ENCODE results near the gene ATP1A3.

Gene ATP1A3

DNA sequence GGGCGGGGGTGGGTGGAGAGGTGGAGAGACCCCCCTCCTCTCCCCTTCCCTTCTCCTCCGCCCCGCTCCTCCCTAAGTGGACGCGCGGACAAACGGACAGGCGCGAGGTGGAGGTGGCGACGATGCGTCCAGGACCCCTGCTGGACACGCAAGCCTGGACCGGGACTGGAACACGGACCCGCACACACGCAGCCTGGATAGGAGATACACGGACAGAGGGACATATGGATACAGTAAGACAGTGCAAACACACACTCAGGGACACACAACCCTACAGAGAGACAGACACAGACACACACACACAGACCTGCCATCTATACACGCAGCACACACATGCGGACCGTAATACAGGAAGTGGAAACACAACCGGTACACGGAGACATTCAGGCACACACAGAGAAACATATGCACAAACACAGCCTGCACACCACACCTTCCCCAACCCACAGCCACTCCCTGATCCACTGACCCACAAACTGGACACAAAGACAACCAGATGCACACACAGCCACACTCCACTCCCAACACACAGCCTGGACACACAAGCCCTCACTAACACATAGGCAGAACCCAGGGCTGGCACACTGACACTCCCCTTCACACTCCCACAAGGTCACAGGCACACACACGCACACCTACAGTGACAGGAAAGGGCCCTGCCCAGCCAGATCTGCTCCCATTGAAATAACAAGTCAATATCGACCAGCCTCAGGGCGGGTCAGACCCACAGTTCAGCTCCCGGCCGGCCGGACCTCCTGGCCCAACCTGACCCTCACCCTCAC, 65.1 kb downstream of the ATP1A3 start:
- no peak for DNase-seq (ENCODE audit: low read depth in 2 of 2)

DNA sequence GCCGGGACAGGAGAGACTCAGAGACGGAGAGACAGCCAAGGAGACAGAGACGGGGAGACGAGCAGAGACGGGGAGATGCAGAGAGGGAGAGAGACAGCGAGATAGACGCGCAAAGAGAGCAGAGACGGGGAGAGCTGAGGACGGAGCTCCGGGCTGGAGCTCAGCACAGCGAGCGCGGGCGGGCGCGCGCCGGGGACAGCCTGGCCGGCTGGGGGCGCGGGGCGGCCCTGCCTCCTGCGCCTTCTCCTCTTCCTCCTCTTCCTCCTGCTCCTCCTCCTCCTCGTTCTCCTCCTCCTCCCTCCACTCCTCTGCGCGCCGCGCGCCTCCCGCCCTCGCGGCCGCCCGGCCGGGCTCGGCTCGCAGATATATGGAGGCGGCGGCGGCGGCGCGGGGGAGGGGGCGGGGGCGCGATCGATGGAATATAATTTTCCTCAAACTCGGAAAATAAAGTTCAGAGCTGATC, 65.8 kb downstream of the ATP1A3 start, which contains the start of gene ERFL:
Gene ERFL, minus strand, starts transcription at position 229 of the 463 bp plus-strand sequence. CDS start 15,530 bp downstream, outside the sequence.
- no peak for DNase-seq (ENCODE audit: low read depth in 2 of 2)

DNA sequence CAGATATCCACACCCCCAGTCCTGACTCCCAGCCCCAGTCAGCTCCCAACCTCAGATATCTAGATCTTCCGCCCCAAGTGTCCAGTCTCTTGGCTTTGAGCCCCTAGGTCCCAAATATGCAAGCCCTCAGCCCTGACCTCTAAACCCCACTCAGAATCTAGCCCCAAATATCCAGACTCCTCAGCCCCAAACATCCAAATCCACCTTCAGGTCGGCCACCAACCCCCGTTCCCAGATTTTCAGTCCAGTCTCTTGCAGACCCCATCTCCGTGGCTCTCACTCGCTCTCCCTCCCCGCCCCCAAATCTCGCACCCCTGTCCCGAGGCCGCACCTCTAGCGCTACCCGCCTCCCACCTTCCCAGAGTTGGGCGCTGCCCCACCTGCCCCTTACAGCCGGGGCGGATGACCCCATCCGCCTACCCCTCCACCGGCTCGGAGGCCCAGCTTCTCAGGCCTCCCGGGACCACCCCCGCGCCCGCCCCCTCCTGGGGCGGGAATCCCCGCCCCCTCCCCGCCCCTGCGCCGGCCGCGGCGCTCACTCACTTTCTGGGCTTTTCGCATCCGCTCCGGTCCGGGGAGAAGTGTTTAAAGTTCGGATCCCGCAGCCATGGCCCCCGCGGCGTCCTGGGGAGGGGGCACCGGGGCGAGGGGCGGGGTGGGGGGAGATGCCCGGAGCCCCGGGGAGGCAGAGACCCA, 66.4 kb downstream of the ATP1A3 start:
- no peak for DNase-seq (ENCODE audit: low read depth in 2 of 2)

DNA sequence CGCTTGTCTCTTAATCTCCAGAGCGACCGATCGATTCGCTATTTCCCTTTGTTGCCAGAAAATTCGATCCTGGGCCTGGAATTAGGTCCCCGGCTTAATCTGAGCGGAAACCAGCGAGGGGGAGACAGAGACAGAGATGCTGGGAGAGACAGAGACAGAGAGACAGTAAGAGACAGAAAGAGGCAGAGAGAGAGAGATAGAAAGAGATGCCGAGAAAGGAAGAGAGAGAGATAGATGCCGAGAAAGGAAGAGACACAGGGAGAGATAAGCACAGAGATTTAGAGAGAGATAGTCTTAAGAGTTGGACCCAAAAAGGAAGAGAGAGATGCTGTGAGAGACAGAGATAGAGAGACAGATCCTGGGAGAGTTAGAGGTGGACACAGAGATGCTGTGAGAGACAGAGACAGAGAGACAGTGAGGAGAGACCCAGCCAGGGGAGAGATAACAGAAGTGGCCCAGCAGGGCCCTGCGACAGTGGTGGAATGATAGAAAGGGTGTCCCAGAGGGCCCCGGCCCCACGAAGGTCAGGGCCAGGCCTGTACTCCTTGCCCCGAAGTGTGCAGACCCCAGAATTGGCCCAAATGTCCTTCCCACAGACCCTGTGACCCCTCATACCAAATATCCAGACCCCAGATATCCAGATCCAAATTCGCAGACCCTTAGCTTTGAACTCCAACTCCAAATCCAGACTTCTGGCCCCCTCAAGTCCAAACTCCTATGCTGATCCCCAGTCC, 67.1 kb downstream of the ATP1A3 start:
- DNase-seq (ENCODE audit: low read depth in 2 of 2): no peak

DNA sequence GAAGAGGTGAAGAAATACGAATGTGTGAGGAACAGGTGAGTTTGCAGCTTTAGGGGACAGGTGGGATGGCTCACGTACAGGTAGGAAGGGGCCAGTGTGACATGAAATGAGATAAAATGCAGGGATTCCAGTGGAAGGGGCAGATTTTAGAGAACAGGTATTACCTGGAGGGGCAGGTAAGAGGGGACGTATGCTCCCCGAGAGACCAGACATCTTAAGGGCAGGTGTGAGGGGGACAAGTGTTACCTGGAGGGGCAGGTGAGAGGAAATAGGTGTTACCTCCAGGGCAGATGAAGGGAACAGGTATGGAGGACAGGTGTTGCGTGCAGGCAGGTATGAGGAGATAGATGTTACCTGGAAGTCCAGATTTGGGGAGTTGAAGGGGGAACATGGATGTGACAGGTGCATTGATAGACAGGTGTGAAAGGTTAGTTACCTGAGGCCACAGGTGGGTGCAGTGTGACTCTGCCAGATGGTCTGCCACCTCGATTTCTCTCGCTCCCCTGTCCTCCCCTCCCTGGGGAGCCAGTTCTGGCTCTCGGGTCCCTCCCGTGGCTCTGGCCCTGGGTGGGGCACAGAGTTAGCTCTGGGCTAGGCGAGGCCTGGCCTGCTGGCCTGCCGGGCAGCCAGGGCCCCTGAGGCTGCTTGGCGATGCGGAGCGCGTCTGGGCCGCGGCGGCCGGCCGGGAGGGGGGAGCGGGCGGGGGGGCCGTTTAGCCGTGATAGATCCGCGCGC, 67.8 kb downstream of the ATP1A3 start:
- DNase-seq (ENCODE audit: low read depth in 2 of 2): no peak

DNA sequence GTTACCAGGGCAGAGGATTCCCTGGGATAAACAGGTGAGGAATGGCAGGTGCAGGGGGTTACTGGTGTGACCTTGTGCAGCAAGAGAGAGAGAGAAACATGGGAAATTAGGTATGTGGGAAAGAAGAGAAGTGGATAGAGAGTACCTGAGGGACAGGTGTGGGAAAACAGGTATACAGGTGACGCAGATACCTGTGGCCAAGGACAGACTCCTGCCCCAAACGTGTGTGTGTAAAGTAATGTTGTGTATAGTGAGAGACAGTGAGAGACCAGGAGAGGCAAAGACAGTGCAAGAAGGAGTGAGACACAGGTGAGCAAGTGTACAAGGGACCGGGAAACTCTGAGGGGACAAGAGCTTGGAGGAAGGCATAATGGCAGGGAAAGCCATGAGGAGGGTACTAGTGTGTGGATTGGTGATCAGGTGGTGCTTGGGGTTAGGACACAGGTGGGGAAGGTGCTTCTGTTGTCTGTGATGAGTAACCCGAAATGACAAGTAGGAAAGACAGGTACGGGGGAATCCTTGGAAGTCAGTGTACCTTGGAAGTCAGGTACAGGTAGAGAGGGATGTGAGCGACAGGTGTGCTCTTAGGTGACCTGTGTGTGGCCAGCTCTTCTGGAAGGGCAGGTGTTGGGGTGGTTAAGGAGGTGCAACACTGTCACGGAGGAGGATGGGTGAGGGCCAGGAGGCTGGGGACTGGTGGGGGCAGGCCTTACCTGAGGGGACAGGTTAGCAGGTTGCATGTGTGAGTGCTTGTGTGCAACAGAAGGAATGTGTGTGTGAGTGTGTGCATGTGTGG, 68.6 kb downstream of the ATP1A3 start:
- no peak for DNase-seq (ENCODE audit: low read depth in 2 of 2)

DNA sequence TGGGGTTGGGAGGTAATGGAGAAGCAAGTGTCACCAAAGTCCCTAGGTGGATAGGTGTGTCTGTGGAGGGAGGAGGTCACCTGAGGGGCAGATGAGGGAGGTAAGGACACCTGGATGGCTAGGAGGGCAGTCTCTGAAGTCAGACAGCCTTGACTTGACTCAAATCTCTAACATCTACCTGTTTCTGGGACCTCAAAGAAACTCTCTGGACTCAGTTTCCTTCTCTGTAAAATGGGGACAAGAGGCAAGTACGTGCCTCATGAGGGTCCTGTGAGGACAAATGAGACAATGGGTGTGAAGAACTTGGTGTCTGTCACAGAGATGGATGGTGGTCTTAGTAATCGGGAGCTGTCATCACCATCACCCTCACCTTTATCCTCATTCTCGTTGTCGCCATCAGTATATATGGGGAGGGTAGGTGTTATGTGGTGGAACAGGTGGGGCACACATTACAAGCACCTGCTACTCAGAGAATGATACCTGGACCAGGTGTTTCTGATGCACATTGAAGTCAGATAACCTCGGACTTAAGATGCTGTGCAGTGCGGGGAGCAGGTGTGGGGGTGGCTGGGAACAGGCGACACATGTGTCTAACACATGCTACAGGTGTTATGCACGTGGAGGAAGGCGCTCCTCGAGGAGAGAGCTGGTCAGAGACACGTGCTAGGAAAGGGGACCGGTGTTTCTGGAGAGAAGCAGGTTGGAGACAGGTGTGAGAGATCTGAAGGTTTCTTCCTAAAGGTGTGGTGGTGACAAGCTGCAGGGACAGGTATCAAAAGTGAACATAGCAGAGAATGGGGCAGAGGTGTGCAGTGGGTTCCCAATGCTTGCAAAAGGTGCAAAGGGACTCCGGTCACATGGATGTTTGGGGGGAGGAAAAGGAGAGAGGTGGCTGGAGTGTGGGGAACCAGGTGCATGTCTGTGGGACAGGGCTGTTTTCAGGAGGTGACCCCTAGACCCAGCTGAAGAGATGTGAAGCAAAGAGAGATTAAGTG, 69.6 kb downstream of the ATP1A3 start:
- no peak for DNase-seq (ENCODE audit: low read depth in 2 of 2)

DNA sequence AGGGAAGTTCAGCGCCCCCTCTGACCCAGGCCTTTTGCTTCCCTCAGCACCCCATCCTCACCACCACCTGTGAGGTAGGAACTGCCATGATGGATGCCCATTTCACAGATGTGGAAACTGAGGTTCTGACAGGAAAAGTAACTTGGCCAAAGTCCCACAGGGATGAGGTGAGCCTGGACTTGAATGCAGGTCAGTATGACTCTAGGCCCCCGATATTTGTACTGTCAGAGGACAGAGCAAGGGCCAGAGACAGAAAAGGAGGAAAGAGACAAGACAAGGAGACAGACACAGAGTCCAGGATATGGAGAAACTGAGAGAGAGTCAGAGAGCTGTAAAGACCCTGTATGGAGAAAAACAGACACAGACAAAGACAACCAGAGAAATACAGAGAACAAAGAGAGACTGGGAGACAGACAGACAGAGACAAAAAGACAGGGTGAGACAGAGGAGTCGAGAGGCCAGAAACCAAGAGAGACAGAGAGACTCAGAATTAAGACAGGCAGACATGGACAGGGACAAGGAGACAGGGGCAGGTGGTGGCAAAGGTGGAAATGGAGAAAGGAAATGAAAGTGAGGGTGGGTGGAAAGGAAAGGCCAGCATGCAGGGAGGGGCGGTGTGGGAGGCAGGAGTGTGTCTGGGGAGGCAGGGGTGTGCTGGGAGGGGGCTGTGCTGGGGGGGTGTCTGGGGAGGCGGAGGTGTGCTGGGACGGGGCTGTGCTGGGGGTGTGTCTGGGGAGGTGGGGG, 70.8 kb downstream of the ATP1A3 start:
- no peak for DNase-seq (ENCODE audit: low read depth in 2 of 2)

DNA sequence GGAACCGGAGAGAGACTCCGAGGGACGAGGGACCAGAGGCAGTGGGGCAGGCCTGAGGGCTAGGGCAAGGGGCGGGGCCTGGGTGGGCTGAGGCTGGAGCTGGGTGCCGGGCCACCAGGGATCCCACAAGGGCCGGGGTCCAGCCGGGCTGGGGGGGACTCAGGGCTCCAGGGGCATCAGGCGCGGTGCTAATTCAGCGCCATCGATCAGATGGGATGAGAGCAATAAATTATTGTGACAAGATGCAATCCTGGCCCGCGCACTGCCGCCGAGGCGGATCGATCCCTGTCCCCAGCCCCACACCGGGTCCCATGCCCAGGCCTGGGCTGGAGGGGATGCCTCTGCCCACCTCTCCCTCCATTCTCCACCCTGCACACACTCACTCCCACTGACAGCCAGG, 71.4 kb downstream of the ATP1A3 start:
- DNase-seq (ENCODE audit: low read depth in 2 of 2): no peak

DNA sequence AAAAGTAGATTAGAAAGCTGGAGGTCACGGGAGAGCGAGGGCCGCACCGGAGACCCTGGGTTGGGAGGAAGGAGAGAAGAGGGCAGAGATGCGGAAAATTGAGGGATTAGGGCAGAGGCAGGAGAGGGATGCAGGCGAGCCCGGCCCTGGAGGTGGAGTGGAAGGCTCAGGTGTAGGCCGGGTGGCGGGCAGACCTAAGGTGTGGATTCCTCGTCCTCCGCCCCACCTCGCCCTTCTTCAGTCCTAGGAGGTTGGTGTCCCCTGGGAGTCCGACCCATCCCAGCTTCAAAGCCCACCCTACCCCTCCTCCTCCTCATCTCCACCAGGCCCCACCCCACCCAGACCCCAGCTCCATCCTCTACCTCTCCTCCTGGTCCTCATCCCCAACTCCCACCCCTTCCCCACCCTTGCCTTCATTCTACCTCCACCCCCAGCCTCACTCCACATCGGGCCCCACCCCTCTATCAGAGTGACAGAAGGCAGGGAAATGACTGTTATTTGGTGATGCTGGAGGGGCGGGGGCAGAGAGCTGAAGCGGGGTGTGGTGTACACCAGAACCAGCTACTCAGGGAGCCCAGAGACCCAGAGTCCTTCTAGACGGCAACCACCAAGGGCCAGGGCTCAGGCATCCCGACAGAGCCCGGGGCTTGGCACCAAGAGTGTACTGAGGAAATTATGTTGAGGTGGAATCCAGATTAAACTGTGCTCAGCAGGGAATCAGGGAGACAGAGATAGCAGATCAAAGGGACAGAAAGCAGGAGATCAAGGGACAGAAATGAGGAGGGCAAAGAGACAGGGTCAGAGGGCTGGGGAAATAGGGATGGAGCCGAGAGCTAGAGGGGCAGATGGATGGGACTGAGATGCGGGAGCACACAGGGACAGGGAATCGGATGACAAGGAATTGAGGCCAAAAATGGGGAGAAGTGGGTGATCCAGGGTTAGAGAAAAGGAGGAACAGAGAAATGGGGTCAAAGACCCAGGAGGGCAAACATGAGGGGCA, 72.2 kb downstream of the ATP1A3 start:
- no peak for DNase-seq (ENCODE audit: low read depth in 2 of 2)

DNA sequence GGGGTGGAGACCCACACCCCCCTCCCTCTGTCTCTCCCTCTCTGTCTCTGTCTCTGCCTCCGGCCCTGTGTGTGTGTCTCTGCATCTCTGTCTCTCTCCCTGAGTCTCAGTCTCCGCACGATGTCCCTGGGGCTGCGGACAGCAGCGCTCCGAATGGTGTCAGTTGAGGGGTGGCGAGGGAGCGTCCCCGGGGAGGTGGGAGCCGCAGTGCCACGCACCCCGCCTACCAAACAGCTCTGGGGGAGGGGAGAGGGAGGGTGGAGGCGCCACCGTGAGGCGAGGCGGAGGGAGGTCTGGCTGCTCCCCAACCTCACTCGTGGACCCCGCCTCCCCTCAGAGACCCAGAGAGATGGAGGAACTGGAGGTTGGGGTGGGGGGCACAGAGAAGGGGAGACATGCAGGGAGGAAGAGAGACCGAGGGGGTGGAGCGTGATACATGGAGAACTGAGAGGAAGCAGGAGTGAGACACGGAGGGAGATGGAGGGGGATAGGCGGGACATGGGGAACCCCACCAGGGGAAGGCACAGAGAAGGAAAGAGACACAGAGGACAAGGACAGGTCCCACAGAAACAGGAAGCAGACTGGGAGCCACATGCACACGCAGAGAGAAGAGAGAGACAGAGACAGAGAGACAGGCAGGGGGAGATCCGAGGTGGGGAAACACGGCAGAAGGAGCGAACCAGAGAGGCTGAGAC, 73.0 kb downstream of the ATP1A3 start:
- no peak for DNase-seq (ENCODE audit: low read depth in 2 of 2)

DNA sequence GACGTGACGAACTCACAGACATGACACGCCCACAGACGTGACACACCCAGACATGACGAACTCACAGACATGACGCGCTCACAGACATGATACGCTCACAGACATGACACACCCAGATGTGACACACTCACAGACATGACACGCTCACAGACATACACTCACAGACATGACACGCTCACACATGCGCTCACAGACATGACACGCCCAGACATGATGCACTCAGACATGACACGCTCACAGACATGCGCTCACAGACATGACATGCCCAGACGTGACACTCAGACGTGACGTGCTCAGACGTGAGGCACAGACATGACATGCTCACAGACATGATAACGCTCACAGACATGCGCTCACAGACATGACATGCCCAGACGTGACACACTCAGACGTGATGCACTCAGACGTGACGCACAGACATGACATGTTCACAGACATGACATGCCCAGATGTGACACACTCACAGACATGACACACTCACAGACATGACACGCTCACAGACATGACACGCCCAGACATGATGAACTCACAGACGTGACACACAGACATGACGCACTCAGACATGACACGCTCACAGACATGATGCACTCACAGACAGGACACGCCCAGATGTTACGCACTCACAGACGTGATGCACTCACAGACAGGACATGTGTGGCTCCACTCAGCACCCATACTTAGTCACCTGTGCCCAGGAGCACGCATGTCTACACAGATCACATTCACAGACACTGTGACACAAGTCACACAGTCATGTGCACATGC, 73.9 kb downstream of the ATP1A3 start:
- no peak for DNase-seq (ENCODE audit: low read depth in 2 of 2)

DNA sequence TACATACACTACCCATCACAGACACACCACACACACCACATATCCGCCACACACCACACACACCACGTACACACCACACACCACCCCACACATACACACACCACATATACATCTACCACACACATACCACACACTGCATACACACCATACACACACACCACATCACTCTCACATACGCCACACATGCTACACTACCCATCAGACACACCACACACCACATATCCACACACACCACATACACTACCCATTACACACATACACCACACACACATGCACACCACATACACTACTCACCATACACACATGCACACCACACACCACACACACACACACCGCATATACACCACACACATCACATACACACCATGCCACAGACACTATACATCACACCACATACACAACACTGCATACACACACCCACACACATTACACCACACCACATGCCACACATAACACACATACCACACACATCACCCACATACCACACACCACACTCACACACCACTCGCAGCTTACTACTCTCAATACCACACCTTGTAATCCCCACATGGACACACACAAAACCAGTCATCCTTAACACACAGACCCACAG, 75.3 kb downstream of the ATP1A3 start:
- no peak for DNase-seq (ENCODE audit: low read depth in 2 of 2)

DNA sequence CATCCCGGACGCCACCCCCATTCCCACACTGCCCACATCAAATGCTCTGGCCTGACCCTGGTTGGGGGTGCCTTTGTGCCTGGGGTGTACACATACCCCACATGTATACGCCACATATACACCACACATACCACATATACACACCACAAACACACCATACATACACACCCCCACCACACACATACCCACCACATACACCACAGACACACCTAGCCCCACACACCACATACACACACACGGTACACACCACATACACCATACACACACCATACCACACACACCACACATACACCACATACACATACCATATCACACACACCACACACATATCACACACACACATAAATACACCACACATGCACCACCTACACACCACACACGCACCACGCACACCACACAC, 75.9 kb downstream of the ATP1A3 start:
- DNase-seq (ENCODE audit: low read depth in 2 of 2): no peak

DNA sequence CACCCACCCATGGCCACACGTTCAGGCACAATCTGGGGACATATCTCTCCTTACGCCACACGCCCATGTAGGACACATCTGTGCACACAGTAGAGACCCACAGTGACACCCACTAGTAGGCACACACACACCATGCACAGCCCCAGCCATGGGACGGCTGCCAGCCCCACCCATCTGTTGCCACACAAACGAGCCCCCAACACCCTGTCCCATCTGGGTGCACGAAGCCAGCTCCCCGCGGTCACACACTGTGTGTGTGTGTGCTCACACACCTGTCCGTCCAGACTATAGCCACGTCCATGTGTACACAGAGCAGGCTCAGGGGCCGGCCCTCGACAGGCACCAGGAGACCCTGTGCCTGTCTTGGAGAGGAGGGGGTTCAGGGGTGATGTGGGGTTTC, 76.4 kb downstream of the ATP1A3 start:
- DNase-seq (ENCODE audit: low read depth in 2 of 2): no peak
